GM18519 (cell line): ENCODE results near the gene PIK3C2B.
"Not testable (repeated sequence)": the region's sequence is repeated elsewhere in the genome, so short reads cannot be mapped to it uniquely, and the experiment has no call there.

Experiments
- ATAC-seq: cut with Tn5 transposase; IDR thresholded peaks from one replicate; pipeline ENCODE4 v1.9.1; 2021; ENCODE audit warnings: mild to moderate bottlenecking, moderate library complexity; ENCODE audit not compliant: unreplicated experiment, low FRiP score

Gene PIK3C2B

GRCh38 chr1:204509186-204509635 is 14.6 kb upstream of the PIK3C2B start:
- no peak for ATAC-seq

GRCh38 chr1:204507317-204508105 is 12.9 kb upstream of the PIK3C2B start:
- ATAC-seq: no peak

- ATAC-seq: peak; percentile 34
Measured at GRCh38 chr1:204506969-204507316, 12.3 kb upstream of the PIK3C2B start.

- peak; percentile 54 for ATAC-seq
Measured at GRCh38 chr1:204506201-204506968, 11.8 kb upstream of the PIK3C2B start.

- ATAC-seq: no peak
Measured at GRCh38 chr1:204505674-204506200, 11.1 kb upstream of the PIK3C2B start.

- no peak for ATAC-seq
Measured at GRCh38 chr1:204503913-204504519, 9.4 kb upstream of the PIK3C2B start.

- no peak for ATAC-seq
Measured at GRCh38 chr1:204503122-204503912, 8.7 kb upstream of the PIK3C2B start.

- ATAC-seq: no peak
Measured at GRCh38 chr1:204502241-204502640, 7.6 kb upstream of the PIK3C2B start.

- ATAC-seq: no peak
Measured at GRCh38 chr1:204499511-204500468, 5.2 kb upstream of the PIK3C2B start.

- ATAC-seq: no peak
Measured at GRCh38 chr1:204498981-204499380, 4.4 kb upstream of the PIK3C2B start.

- ATAC-seq: no peak
Measured at GRCh38 chr1:204495777-204496176, 1.2 kb upstream of the PIK3C2B start.

- peak; percentile 24 for ATAC-seq
Measured at GRCh38 chr1:204495078-204495753, 611 bp upstream of the PIK3C2B start.

- ATAC-seq: no peak
Measured at GRCh38 chr1:204493984-204494280, 673 bp downstream of the PIK3C2B start.

- no peak for ATAC-seq
Measured at GRCh38 chr1:204493145-204493983, 1.2 kb downstream of the PIK3C2B start.

GRCh38 chr1:204491655-204492054 is 3.0 kb downstream of the PIK3C2B start:
- ATAC-seq: no peak

GRCh38 chr1:204487256-204487615 is 7.4 kb downstream of the PIK3C2B start:
- ATAC-seq: no peak

GRCh38 chr1:204486513-204487255 is 7.9 kb downstream of the PIK3C2B start:
- ATAC-seq: not testable (repeated sequence)
